CD4-positive, alpha-beta T cell treated with Interleukin-1 beta for 1 hour (primary cell): Measurements from ENCODE around the gene SKAP2.

Source experiments
- DNase-seq, 2 donors: peaks; one replicate each; pipeline ENCODE4 v3.0.0-alpha.2; 2020 to 2022

Gene SKAP2

DNA sequence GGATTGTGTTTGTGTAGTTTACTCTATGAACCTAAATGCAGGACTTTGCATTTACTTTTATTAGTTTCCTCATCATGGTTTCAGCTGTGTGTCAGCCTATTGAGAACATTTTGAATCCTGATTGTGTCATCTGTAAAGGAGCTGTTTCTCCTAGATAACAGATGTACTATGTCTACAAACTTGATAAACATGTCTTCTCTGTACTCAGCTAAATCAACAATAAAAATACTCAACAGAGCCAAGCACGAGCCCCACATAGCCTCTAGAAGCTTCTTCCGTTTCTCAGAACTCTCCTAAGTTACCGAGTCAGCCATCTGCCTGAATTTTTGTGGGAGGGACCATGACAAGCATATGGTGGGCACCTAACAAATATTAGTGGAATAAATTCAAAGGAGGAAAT lies 234.7 kb downstream of the SKAP2 start:
- no peak for DNase-seq

DNA sequence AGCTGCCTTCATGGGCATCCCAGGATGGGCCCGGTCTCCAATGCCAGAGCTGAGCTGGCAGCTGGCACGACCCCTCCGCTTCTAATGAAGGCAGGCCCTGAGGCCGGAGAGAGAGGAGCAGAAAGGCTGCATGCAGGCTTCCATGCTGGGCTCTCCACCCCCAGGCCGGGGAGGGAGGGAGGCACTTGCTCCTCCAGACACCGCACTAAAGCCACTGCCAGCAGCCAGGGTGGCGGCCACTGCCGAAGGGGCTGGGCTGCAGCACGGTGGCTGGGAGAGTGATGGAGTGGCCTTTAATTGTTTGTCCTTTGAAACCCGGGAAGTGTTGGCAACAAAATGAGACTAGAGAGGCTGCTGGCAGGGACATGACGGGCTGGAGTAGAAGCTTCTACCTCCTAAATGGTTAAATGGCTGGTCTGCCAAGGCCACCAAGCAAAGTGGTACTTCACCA lies 236.5 kb downstream of the SKAP2 start:
- DNase-seq = no peak

- DNase-seq = no peak
These were observed 237.2 kb downstream of the SKAP2 start for GRCh38 chr7:26627221-26627620.

DNA sequence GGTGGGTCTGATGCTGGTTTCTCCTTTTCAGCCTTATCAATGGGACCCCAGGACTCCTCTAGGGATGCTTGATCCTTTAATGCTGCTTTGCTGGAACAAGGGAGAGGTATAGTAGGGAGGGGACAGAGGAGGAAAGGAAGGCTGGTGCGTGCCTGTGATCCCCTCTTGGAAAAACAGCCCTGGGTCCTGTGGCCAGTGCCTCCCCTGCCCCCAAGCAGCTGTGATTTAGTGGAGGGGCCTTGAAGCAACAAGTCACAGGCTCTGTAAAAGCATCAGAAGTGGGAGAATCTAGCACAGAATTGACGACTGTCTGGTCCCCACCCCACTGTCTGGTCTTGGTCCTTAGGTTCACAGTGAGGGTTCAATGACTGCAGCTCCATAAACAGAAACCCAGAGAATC lies 237.7 kb downstream of the SKAP2 start:
- DNase-seq = no peak

GRCh38 chr7:26626156-26626555 lies 238.2 kb downstream of the SKAP2 start:
- DNase-seq = no peak

- DNase-seq = no peak
These were observed 239.1 kb downstream of the SKAP2 start for GRCh38 chr7:26625286-26625685.

- no peak for DNase-seq
These were observed 239.6 kb downstream of the SKAP2 start for GRCh38 chr7:26624839-26625238.

GRCh38 chr7:26624431-26624830 lies 240.0 kb downstream of the SKAP2 start:
- no peak for DNase-seq

DNA sequence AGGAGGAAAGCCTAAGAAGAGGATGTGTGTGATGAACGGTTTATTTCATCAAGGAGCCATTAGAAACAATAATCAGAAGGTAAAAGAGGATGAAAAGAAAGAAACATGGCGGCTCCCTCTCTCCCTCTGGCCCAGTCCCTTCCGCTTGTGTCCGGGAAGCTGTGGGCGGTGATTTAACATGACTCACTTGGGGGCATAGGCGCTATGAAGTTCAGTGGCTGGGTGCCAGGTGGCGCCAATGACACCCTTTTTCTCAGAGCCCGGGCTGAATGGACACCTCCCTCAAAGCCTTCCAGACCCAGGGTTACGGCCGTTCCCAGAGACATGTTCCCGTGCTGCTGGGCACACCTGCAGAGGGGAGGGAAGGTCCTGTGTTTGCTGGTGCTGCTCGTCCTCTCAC lies 244.0 kb downstream of the SKAP2 start:
- no peak for DNase-seq

- no peak for DNase-seq
These were observed 244.9 kb downstream of the SKAP2 start for GRCh38 chr7:26619348-26619984.

DNA sequence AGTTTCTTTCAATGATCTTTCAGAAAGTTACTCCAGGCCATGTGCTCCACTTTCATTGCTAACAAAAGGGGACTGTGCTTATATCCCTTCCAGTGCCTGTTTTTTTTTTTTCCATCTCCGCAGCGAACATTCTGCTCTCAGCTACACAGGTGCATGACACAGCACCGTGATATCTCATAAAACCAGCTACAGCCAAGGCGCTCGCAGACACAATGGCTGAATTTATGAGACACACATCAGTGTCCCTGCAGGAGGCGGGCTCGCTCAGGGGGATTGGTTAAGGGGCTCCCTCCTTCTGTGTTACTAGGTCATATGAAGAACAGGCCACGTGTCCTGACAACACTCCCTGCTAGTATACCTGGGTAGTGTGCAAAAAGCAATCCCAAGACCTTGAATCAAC lies 245.5 kb downstream of the SKAP2 start:
- no peak for DNase-seq

- DNase-seq = no peak
These were observed 245.9 kb downstream of the SKAP2 start for GRCh38 chr7:26618449-26618848.
